Measurements from ENCODE around the gene MLPH.

Gene MLPH

GRCh38 chr2:237510502-237511217, 23.6 kb downstream of the MLPH start:
- no peak for TF ChIP-seq ZFX (IDR thresholded peaks at IDR 0.05)
- TF ChIP-seq, protein P1, sequence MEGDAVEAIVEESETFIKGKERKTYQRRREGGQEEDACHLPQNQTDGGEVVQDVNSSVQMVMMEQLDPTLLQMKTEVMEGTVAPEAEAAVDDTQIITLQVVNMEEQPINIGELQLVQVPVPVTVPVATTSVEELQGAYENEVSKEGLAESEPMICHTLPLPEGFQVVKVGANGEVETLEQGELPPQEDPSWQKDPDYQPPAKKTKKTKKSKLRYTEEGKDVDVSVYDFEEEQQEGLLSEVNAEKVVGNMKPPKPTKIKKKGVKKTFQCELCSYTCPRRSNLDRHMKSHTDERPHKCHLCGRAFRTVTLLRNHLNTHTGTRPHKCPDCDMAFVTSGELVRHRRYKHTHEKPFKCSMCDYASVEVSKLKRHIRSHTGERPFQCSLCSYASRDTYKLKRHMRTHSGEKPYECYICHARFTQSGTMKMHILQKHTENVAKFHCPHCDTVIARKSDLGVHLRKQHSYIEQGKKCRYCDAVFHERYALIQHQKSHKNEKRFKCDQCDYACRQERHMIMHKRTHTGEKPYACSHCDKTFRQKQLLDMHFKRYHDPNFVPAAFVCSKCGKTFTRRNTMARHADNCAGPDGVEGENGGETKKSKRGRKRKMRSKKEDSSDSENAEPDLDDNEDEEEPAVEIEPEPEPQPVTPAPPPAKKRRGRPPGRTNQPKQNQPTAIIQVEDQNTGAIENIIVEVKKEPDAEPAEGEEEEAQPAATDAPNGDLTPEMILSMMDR (conservative IDR thresholded peaks at IDR 0.05), result no peak
- peak overlapping the region; percentile 89 for H3K27ac ChIP-seq

GRCh38 chr2:237511433-237511832, 24.4 kb downstream of the MLPH start:
- no peak for TF ChIP-seq ZFX (IDR thresholded peaks at IDR 0.05)
- peak overlapping the region; percentile 89 for H3K27ac ChIP-seq

GRCh38 chr2:237511885-237512405, 24.9 kb downstream of the MLPH start:
- TF ChIP-seq, protein P1 (conservative IDR thresholded peaks at IDR 0.05), result no peak
- no peak for TF ChIP-seq ZFX (IDR thresholded peaks at IDR 0.05)
- H3K27ac ChIP-seq, result peak overlapping the region; percentile 10; the same call in 1 of the 2 replicates

- TF ChIP-seq ZFX (IDR thresholded peaks at IDR 0.05), result no peak
- TF ChIP-seq, protein P1 (conservative IDR thresholded peaks at IDR 0.05), result peak; percentile 91
Observed at GRCh38 chr2:237512774-237513466, 25.9 kb downstream of the MLPH start.

GRCh38 chr2:237513693-237514092, 26.6 kb downstream of the MLPH start:
- TF ChIP-seq, protein P1 (conservative IDR thresholded peaks at IDR 0.05), result no peak
- TF ChIP-seq ZFX (IDR thresholded peaks at IDR 0.05), result no peak
- peak overlapping the region; percentile 10; the same call in 1 of the 2 replicates for H3K27ac ChIP-seq

More at GRCh38 chr2:237512774-237513466, 25.9 kb downstream of the MLPH start:
- H3K27ac ChIP-seq, result peak overlapping the region; percentile 10; the same call in 1 of the 2 replicates

DNA sequence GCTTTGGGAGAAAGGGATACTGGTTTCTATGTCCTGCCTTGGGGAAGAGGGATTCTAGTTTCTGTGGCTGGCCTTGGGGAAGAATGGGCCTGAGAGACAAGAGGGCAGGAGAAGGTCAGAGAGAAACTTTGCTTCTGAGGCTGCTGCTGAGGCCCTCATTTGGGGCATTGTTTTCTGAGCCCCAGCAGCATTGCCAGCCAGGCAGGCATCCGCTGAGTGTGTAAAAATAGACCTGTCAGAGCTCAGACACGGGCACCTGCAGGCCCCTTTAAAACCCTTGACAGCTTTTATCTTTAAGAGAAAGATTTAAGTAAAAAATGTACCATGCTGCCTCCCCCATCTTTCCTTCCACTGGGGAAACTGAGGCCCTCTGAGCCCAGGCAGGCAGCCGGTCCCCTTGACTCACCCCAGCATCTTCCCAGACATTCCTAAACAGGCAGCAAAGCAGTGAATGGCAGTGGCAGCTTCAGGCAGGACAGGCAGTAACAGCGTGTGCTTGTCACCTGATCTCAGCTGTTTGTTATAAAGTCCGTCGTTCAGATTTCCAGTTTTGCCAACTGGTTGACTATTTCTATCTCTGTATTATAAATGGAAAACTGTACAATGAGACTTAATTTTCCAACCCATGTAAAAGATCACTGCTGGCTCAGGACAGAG, 27.6 kb downstream of the MLPH start:
- no peak overlapping the region for H3K27ac ChIP-seq
- no peak for TF ChIP-seq ZFX (IDR thresholded peaks at IDR 0.05)
- TF ChIP-seq, protein P1 (conservative IDR thresholded peaks at IDR 0.05), result no peak

GRCh38 chr2:237515166-237515565, 28.1 kb downstream of the MLPH start:
- H3K27ac ChIP-seq, result no peak overlapping the region
- no peak for TF ChIP-seq ZFX (IDR thresholded peaks at IDR 0.05)
- TF ChIP-seq, protein P1 (conservative IDR thresholded peaks at IDR 0.05), result no peak

Data from C4-2B (cell line).